GM18505 (cell line): ENCODE measurements around the gene BRAT1.

Source experiments
- ATAC-seq: cut with Tn5 transposase; IDR thresholded peaks from one replicate; pipeline ENCODE4 v1.9.1; 2021; ENCODE audit not compliant: unreplicated experiment
- POLR2A ChIP-seq: IDR thresholded peaks from 4 replicates; pipeline ENCODE4 v1.6.1; 2011; ENCODE audit warnings: borderline replicate concordance; ENCODE audit not compliant: insufficient read depth, insufficient read length; ENCODE audit errors: extremely low read depth

The BRAT1 gene

DNA sequence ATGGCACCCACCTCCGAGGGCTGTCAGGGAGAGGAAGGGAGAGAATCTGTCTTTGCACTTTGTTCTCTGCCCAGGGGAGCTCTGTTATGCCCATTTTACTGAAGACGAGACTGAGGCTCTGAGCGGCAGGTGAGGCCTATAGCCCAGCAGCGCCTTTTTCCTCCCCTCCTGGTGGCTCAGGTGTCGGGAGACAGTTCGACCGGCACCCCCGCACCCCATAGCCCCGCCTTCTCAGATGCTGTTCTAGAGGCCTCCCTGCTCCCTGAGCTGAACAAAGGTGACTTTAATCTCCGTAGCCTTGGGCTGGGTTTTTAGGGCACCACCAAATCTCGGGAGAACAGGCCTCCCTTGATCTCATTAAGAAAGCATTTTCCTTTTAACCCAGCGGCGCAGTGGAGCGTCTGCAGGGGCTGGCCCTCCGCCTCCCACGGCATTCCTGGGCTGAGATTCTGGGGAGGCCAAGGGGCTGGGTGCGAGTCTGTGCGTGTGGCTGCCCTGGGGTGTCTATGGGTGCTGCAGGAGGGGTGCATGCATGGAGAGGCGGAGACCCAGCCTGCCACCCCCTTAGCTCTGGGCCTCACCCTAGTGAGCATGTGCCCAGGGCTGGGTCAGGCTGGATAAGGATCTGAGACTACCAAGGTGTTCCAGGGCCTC is 32.4 kb downstream of the BRAT1 start:
- no peak for ATAC-seq

DNA sequence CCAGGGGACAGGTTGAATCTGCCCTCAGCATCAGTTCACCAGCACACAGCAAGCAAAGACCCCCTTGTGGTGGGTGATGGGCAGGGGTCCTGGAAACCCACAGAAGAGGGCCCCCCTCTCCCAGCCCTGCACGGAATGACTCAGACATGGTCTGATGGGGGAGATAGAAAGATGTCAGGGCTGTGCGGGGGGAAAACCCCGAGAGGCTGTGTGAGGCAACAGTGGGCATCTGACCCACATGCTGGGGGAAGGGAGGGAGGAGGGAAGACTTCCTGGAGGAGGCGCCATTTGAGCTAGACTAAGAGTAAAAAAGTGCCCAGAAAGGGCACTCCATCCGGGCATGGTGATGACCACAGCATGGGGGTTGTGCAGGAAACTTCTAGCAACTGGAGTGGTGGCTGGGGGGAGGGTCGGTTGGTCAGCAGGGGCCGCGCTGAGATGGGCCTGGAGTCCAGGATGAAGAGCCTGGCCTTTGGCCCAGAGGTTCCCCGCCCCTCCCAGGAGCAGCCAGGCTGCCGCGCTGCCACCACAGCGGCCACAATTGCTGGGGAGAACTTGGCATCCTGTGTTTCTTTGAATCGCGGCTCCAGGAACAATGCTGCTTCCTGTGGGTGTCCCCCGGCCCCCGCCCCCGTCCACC is 33.3 kb downstream of the BRAT1 start:
- no peak for ATAC-seq
- TF ChIP-seq POLR2A = no peak

More for the DNA sequence above, 32.4 kb downstream of the BRAT1 start:
- no peak for TF ChIP-seq POLR2A

DNA sequence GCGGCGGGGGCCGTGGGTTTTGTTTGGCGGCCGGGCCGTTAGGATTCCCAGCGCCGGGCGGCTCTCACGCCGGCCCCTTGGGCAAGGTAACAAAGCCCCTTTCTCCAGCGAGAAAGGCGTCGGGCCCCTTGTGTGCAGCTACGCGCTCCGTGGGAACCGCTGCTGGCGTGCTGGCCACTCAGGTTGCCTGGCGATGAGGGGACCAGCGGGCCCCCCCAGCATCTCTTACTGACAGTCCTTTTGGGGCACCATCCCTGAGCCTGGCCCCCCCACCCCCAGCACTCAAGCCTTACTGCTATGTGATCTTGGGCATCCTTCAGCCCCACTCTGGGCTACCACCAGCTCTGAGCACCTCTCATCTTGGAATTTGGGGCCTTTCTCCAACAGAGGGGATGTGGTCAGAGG is 34.0 kb downstream of the BRAT1 start:
- TF ChIP-seq POLR2A = no peak
- no peak for ATAC-seq

DNA sequence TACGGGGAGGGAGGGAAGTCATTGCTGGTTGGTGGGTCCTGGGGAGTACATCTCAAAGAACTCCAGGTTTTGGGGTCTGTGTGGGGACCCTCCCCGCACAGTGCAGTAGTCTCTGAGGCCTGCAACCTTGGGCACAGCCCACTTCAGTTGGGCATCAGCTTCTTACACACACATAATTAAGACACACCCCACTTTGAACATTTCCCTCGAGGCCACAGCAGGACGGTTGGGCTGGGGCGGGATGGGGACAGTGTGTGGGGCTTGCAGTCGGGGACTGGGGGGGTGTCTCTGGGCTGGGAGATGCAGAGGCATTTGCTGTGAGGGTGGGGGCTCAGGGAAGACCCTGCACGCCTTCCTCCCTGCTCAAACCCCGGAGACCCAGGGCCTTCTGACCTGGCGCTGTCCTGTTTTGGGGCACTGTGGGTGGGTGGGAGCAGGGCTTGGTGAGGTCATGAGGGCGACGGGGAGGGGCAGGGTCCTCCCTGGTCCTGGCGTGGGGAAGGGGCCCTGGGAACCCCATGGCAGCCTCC is 34.5 kb downstream of the BRAT1 start:
- ATAC-seq = no peak
- TF ChIP-seq POLR2A = no peak

DNA sequence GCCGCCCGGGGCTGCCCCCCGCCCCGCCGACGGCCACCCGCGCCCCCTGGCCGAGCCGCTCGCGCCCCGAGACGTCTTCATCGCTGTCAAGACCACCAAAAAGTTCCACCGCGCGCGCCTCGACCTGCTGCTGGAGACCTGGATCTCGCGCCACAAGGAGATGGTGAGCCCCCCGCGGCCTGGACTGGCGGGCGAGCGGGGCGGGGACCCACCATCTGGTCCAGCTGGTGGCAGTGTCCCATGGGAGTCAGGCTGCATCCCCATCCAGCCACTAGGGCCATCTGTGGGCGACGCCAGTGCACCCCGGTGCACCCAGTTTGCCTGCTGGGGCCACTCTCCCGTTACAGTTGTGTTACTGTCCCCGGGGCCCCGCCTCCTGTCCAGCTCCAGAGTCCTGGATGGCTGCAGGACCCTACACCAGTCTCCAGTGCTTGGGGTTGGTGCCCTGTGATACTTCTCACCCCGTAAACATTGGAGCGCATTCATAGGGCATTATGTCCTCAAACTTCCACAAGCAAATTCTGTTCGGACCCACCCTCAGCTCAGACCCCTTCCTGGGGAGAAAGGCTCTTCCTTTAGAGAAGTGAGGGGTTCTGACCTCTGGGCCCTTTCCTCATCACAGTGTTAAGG is 35.1 kb downstream of the BRAT1 start:
- no peak for TF ChIP-seq POLR2A
- no peak for ATAC-seq

DNA sequence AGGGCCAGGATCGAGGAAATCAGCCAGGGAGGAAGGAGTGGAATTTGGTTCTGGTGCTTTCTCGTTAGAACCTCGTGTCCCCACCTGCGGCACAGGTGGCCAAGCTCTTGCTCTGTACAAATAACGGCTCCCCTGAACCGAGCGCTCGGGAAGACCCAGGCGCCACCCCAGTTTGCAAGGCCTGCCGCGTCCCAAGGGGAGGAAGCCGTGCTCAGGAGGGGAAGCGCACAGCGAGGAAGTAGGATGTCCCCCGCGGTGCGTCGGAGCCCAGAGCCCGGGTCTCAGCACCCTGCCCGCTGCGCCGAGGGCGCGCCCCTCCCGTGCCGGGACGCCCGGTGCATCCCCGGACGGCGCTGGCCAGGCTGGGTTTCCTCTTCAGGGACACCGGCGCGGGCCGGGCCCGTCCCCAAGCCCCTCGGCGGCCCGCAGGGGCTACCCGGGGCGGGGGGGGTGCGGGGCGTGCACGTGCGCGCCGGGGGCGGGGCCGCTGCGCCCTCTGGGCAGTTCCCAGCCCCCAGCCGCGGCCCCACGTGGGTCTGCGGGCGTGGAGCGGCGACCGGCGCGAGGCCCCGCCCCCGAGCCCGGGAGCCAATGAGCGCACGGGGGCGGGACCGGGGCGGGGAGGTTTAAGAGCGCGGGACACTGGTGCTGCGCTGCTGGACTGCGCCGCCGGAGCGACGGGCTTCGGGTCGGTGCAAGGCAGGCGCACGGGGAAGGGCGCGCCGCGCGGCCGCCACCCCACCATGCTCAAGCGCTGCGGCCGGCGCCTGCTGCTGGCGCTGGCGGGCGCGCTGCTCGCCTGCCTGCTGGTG is 36.0 kb downstream of the BRAT1 start, which contains the start of gene LFNG:
Gene LFNG, plus strand, starts transcription at position 656 of the 812 bp plus-strand sequence. Its CDS starts 88 bp downstream, at position 744.
- ATAC-seq = peak; percentile 69

DNA sequence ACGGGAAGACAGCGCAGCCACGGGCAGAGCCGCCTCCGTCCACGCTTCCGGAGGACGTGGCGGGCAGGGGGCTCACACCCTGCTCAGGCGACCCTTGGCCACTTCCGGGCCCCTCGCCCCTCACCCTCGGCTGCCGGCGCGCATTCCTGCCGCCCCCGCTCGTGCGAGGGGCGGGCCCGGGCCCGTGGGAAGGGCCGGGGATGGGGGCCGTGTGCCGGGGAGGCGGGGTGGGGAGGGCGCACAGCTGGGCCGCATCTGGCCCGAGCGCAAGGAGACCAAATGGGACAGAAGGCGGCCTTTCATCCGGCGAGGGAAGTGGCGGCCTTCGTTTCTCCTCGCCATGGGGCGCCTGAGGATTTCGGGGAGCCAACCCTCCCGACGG is 36.6 kb downstream of the BRAT1 start:
- ATAC-seq = no peak
- no peak for TF ChIP-seq POLR2A

More for the DNA sequence above, 36.0 kb downstream of the BRAT1 start, which contains the start of gene LFNG:
- peak; percentile 42 for TF ChIP-seq POLR2A

DNA sequence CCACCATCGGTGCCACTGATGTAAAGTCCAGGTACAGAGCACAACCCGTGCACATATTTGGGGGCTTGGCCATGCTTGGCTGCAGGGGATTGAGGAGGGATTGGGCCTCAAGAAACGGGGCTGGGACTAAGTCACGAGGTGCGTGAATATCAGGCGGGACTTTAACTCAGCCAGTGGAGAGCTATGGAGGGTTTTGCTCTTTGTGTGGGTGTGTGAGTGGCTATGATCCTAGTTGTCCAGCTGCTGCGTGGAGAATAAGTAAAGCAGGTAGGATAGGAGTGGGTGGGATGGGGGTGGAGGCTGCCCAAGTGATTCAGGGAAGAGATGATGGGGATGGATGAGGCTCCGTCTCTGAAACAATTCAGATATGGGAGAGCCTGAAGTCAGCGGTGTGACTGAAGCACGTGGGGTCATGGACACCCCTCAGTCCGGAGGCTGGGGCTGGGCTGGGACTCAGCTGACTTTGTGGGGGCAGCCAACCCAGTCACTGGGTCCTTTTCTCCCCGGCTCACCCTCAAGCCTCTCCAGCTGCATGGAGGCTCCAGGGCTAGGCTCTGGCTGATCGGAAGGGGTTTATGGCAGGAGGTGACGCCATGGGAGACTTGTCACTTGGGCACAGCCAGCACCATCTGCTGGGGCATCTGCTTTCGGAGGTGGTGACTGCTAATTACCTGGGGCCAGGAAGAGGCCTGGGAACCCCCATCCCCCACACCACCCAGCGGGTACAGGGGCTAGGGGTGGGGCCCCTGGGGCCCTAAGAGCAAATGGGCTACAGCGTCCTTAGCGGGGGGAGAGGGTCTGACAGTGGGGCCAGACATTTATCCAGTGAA is 37.4 kb downstream of the BRAT1 start:
- TF ChIP-seq POLR2A = no peak
- ATAC-seq = no peak

DNA sequence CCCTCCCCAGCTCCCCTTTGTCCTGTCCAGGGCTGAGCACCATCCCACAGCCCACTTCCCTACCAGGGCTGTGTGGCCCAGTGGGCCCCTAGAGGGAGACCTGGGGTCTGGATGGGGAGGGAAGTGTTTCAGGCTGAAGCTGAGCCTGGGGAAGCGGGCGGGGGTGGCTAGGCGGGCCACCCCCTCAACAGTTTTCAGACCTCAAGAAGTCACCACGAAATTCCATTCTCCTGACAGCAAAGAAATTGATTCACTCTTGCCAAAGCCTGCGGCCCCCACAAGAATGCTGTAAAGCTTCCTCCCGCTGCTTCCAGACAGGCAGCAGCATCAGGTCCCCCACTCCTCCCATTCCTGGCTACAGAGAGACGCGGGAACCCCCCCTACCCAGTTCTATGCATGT is 38.3 kb downstream of the BRAT1 start:
- no peak for ATAC-seq
- no peak for TF ChIP-seq POLR2A

DNA sequence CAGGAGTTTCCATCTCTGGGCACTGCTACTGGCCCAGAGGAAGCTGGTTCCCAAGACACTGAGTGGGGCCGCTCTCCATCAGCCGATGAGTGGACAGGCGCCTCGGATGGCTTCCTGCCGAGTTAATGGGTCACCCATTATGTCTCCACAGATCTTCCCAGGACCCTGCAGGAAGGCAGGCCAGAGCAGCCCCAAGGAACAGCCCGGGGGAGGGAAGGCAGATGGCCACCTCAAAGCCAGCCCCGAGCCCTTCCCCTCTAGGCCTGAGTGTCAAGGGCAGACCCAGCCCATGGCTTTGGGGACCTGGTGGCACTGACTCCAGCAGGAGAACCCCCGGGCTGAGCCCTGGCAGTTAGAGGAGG is 39.1 kb downstream of the BRAT1 start:
- TF ChIP-seq POLR2A = no peak
- no peak for ATAC-seq

DNA sequence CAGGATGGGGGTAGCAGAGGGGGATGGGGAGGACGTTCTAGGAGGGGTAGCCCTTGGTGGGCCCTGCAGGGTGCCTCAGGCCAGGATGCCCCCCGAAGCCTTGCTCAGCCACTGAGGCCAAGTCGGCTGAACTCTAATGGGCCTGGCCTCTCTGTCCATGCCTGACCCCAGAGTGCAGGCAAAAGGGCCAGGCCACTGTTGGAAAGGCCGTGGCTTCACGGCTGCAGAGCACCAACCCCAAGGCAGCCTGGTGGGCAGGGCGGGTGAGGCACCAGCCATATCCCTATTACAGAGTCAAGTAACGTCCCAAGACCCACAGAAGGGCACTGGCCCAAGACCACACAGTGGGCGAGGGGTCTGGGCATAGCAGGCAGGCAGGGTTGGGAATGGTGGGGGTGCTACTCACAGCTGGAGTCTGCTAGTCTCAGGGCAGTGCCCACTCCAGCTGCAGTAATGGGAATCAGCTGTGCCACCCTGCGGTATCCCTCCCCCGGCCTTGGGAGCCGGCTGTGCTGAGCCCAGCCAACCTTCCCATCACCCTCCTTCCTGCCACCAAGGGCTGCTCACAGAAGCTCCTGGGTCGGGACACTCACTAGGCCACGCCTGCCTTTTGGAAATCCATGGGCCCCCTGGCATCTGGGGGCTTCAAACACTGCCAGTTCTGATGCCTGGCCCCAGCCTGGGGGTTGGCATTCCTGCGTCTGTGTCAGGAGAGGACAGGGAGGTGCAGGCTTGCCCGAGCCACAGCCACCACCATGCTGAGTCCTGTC is 39.7 kb downstream of the BRAT1 start:
- TF ChIP-seq POLR2A = no peak
- no peak for ATAC-seq
